Measurements from ENCODE around the gene COA7. TPM values are rescaled to one million over a fixed set of nuclear protein-coding genes. Genes with fewer than 3 reads are reported as not detected.
A peak's percentile ranks its signal among the peaks of the same experiment; 100 is the strongest.

Gene COA7
- total and polyA plus RNA-seq, 10 of the 15 experiments (the other 5 are each of a cell fraction or from before 2014, with no cell fraction given) = 7.5 to 20.2 (median 15.4) TPM

GRCh38 chr1:52679498-52679897, 18.6 kb downstream of the COA7 start (continued):
- TF ChIP-seq SMC3 (IDR thresholded peaks at IDR 0.05; ENCODE audit: borderline replicate concordance, low read length) = no peak

- H3K9ac ChIP-seq (ENCODE audit: control insufficient read depth, insufficient read depth, low read length) = no peak overlapping the region
- H3K36me3 ChIP-seq (ENCODE audit: control insufficient read depth in 2 of 2, insufficient read depth in 2 of 2, low read length in 1 of 2) = no peaks in the 10 kb centered on the region
- intact Hi-C loops (cut with micrococcal nuclease; ENCODE audit: unreplicated experiment) (no loop called here), in situ Hi-C loops (cut with MboI) (no loop called here)
- no peaks in the 10 kb centered on the region for H3K9me3 ChIP-seq (replicated peaks; ENCODE audit: control insufficient read depth, insufficient read depth, low read length)
- POLR2A ChIA-PET = no interaction called here
- CTCF ChIA-PET = interaction anchor here (0.9 to 1.0 kb wide), 2 partner anchors 12 to 894 kb away, joined by 3 to 5 read pairs; no protein-coding TSS in a partner anchor
- FAIRE-seq = no peak
- no peaks in the 10 kb centered on the region for H4K20me1 ChIP-seq (ENCODE audit: control insufficient read depth, insufficient read depth)
- no peak overlapping the region for H2AFZ ChIP-seq (ENCODE audit: control insufficient read depth, low read depth, low read length)
- DNase-seq (ENCODE audit: low read depth, low spot score) = no peak
- no peak for ATAC-seq
- TF ChIP-seq BCL3 (IDR thresholded peaks at IDR 0.05; ENCODE audit: borderline replicate concordance, insufficient read depth, low read depth, low read length, poor library complexity, severe bottlenecking) (peak; percentile 23), EZH2 (IDR thresholded peaks at IDR 0.05; ENCODE audit: borderline replicate concordance, control insufficient read depth, low read depth, low read length) (no peak)
- no peaks in the 10 kb centered on the region for H3K4me1 ChIP-seq (ENCODE audit: control insufficient read depth, insufficient read depth, low read length)
- BruUV-seq (replicated peaks) = no TSS peak
- SMC1A ChIA-PET (ENCODE audit: uncharacterized antibody, unreplicated experiment) = interaction anchor here (0.8 kb wide), 1 partner anchor 12 kb away, joined by 3 read pairs; no protein-coding TSS in a partner anchor
- no peaks in the 10 kb centered on the region for H3K79me2 ChIP-seq (ENCODE audit: control insufficient read depth, insufficient read depth, low read length)
- H3K4me3 ChIP-seq = no peak overlapping the region
- WGBS (ENCODE audit: insufficient coverage, insufficient replicate concordance, low lambda C conversion rate, missing lambda C conversion rate) = 92% methylated on average over 1 of the region's 1 CpG
- no peak overlapping the region for H3K27ac ChIP-seq (ENCODE audit: control insufficient read depth, insufficient read depth)
- H3K4me2 ChIP-seq (ENCODE audit: control insufficient read depth, insufficient read depth) = no peak overlapping the region
- no peaks in the 10 kb centered on the region for H3K27me3 ChIP-seq (replicated peaks in 1 of 2; ENCODE audit: control insufficient read depth in 2 of 2, insufficient read depth in 2 of 2, low read length in 1 of 2)
- RAD21 ChIA-PET (ENCODE audit: unreplicated experiment) = no interaction called here
Measured at GRCh38 chr1:52679048-52679447, 19.1 kb downstream of the COA7 start.
